ENCODE measurements around the gene SNRNP70. TPM values are rescaled to one million over a fixed set of nuclear protein-coding genes. Genes with fewer than 3 reads are reported as not detected.

The SNRNP70 gene
- total RNA-seq, 1 experiment from 2014 or later: 253 TPM

- no peak for DNase-seq
- Histone ChIP-seq H3K27me3 (no peaks in the 10 kb centered on the region), H3K36me3 (no peaks in the 10 kb centered on the region), H3K4me1 (no peaks in the 10 kb centered on the region), H3K9me3 (replicated peaks) (no peaks in the 10 kb centered on the region), H3K4me3 (no peak overlapping the region), H3K27ac (no peak overlapping the region)
These were observed 4.9 kb upstream of the SNRNP70 start for GRCh38 chr19:49080392-49080791.

- no peak overlapping the region for H3K27ac ChIP-seq
- H3K9me3 ChIP-seq (replicated peaks): no peaks in the 10 kb centered on the region
- no peak overlapping the region for H3K4me3 ChIP-seq
- peaks cover under 1% of the 10 kb centered on the region; the same call in 1 of the 2 replicates for H3K36me3 ChIP-seq
- no peaks in the 10 kb centered on the region for H3K27me3 ChIP-seq
- DNase-seq: no peak
- no peaks in the 10 kb centered on the region; the same call in 1 of the 2 replicates for H3K4me1 ChIP-seq
These were observed 4.0 kb upstream of the SNRNP70 start for GRCh38 chr19:49081273-49081672.

GRCh38 chr19:49084206-49085019 lies 838 bp upstream of the SNRNP70 start:
- H3K36me3 ChIP-seq: peaks cover 23% of the 10 kb centered on the region
- H3K9me3 ChIP-seq (replicated peaks): no peaks in the 10 kb centered on the region
- peak overlapping the region; percentile 92 for H3K27ac ChIP-seq
- peaks cover 5% of the 10 kb centered on the region; the same call in 1 of the 2 replicates for H3K4me1 ChIP-seq
- peak overlapping the region; percentile 94 for H3K4me3 ChIP-seq
- no peak for DNase-seq
- H3K27me3 ChIP-seq: no peaks in the 10 kb centered on the region

GRCh38 chr19:49085868-49086232 lies 599 bp downstream of the SNRNP70 start:
- Histone ChIP-seq H3K27me3 (no peaks in the 10 kb centered on the region), H3K9me3 (replicated peaks) (no peaks in the 10 kb centered on the region), H3K4me3 (peak overlapping the region; percentile 94), H3K36me3 (peaks cover 33% of the 10 kb centered on the region), H3K27ac (peak overlapping the region; percentile 92), H3K4me1 (peaks cover 5% of the 10 kb centered on the region; the same call in 1 of the 2 replicates)
- no peak for DNase-seq

GRCh38 chr19:49086296-49086695 lies 1.0 kb downstream of the SNRNP70 start:
- no peak for DNase-seq
- Histone ChIP-seq H3K36me3 (peaks cover 38% of the 10 kb centered on the region), H3K9me3 (replicated peaks) (no peaks in the 10 kb centered on the region), H3K4me1 (peaks cover 5% of the 10 kb centered on the region; the same call in 1 of the 2 replicates), H3K4me3 (peak overlapping the region; percentile 94), H3K27ac (peak overlapping the region; percentile 92), H3K27me3 (no peaks in the 10 kb centered on the region)

- DNase-seq: no peak
- peaks cover 75% of the 10 kb centered on the region for H3K36me3 ChIP-seq
- no peaks in the 10 kb centered on the region for H3K27me3 ChIP-seq
- no peak overlapping the region for H3K4me3 ChIP-seq
- H3K4me1 ChIP-seq: peaks cover 3% of the 10 kb centered on the region; the same call in 1 of the 2 replicates
- no peak overlapping the region for H3K27ac ChIP-seq
- no peaks in the 10 kb centered on the region for H3K9me3 ChIP-seq (replicated peaks)
These were observed 6.3 kb downstream of the SNRNP70 start for GRCh38 chr19:49091391-49092038.

- Histone ChIP-seq H3K4me1 (no peaks in the 10 kb centered on the region), H3K9me3 (replicated peaks) (no peaks in the 10 kb centered on the region), H3K27ac (no peak overlapping the region), H3K4me3 (no peak overlapping the region), H3K27me3 (no peaks in the 10 kb centered on the region), H3K36me3 (peaks cover 73% of the 10 kb centered on the region)
- DNase-seq: no peak
These were observed 7.4 kb downstream of the SNRNP70 start for GRCh38 chr19:49092686-49093085.

- Histone ChIP-seq H3K27ac (no peak overlapping the region), H3K36me3 (peaks cover 82% of the 10 kb centered on the region), H3K27me3 (no peaks in the 10 kb centered on the region), H3K4me1 (no peaks in the 10 kb centered on the region), H3K4me3 (no peak overlapping the region), H3K9me3 (replicated peaks) (no peaks in the 10 kb centered on the region)
- DNase-seq: no peak
These were observed 9.5 kb downstream of the SNRNP70 start for GRCh38 chr19:49094505-49095482.

- no peaks in the 10 kb centered on the region for H3K4me1 ChIP-seq
- no peaks in the 10 kb centered on the region for H3K9me3 ChIP-seq (replicated peaks)
- no peak overlapping the region for H3K4me3 ChIP-seq
- H3K27ac ChIP-seq: no peak overlapping the region
- peak; percentile 69 to 87 for DNase-seq
- H3K36me3 ChIP-seq: peaks cover 74% of the 10 kb centered on the region
- no peaks in the 10 kb centered on the region for H3K27me3 ChIP-seq
These were observed 12.4 kb downstream of the SNRNP70 start for GRCh38 chr19:49097453-49098288.

- Histone ChIP-seq H3K4me3 (no peak overlapping the region), H3K36me3 (peaks cover 76% of the 10 kb centered on the region), H3K9me3 (replicated peaks) (no peaks in the 10 kb centered on the region), H3K4me1 (no peaks in the 10 kb centered on the region), H3K27ac (no peak overlapping the region), H3K27me3 (no peaks in the 10 kb centered on the region)
- DNase-seq: no peak
These were observed 13.5 kb downstream of the SNRNP70 start for GRCh38 chr19:49098795-49099194.

- H3K36me3 ChIP-seq: peaks cover 78% of the 10 kb centered on the region
- H3K4me3 ChIP-seq: no peak overlapping the region
- no peaks in the 10 kb centered on the region for H3K4me1 ChIP-seq
- H3K27me3 ChIP-seq: no peaks in the 10 kb centered on the region
- no peak overlapping the region for H3K27ac ChIP-seq
- H3K9me3 ChIP-seq (replicated peaks): no peaks in the 10 kb centered on the region
- DNase-seq: no peak
These were observed 15.9 kb downstream of the SNRNP70 start for GRCh38 chr19:49101160-49101559.

GRCh38 chr19:49102303-49102702 lies 17.1 kb downstream of the SNRNP70 start:
- Histone ChIP-seq H3K9me3 (replicated peaks) (no peaks in the 10 kb centered on the region), H3K27me3 (no peaks in the 10 kb centered on the region), H3K4me1 (no peaks in the 10 kb centered on the region), H3K36me3 (peaks cover 81% of the 10 kb centered on the region), H3K4me3 (no peak overlapping the region), H3K27ac (no peak overlapping the region)
- no peak for DNase-seq

GRCh38 chr19:49103331-49104085 lies 18.3 kb downstream of the SNRNP70 start:
- Histone ChIP-seq H3K4me1 (no peaks in the 10 kb centered on the region), H3K27me3 (no peaks in the 10 kb centered on the region), H3K4me3 (no peak overlapping the region), H3K9me3 (replicated peaks) (no peaks in the 10 kb centered on the region), H3K36me3 (peaks cover 79% of the 10 kb centered on the region), H3K27ac (no peak overlapping the region)
- DNase-seq: no peak

Data from SJCRH30 (cell line).